GM19351 (cell line): ENCODE data around the gene TYW5.
A peak's percentile ranks its signal among the peaks of the same experiment; 100 is the strongest.

Experiments used
- ATAC-seq: cut with Tn5 transposase; IDR thresholded peaks from one replicate; pipeline ENCODE4 v1.9.1; 2021; ENCODE audit warnings: mild to moderate bottlenecking, moderate library complexity; ENCODE audit not compliant: unreplicated experiment

TYW5 gene

GRCh38 chr2:199955339-199956061, at the start of gene TYW5, which contains the start of gene MAIP1:
TYW5 (minus strand) TSS chr2:199955491; CDS start chr2:199955470, 21 bp downstream.
MAIP1 (plus strand) TSS chr2:199955582; CDS start chr2:199955799, 217 bp downstream.
- ATAC-seq, result peak; percentile 81

- ATAC-seq, result no peak
Measured at GRCh38 chr2:200003444-200003843, 48.2 kb upstream of the TYW5 start.

GRCh38 chr2:200000444-200001163, 45.3 kb upstream of the TYW5 start:
- no peak for ATAC-seq

- ATAC-seq, result no peak
Measured at GRCh38 chr2:199999166-199999565, 43.9 kb upstream of the TYW5 start.

- ATAC-seq, result no peak
Measured at GRCh38 chr2:199997296-199997695, 42.0 kb upstream of the TYW5 start.

- no peak for ATAC-seq
Measured at GRCh38 chr2:199994896-199995295, 39.6 kb upstream of the TYW5 start.

GRCh38 chr2:199994371-199994770, 39.1 kb upstream of the TYW5 start:
- no peak for ATAC-seq

- ATAC-seq, result no peak
Measured at GRCh38 chr2:199992296-199992695, 37.0 kb upstream of the TYW5 start.

GRCh38 chr2:199991691-199992090, 36.4 kb upstream of the TYW5 start:
- ATAC-seq, result no peak

GRCh38 chr2:199989822-199990221, 34.5 kb upstream of the TYW5 start:
- no peak for ATAC-seq

GRCh38 chr2:199988151-199988550, 32.9 kb upstream of the TYW5 start:
- ATAC-seq, result no peak

- ATAC-seq, result no peak
Measured at GRCh38 chr2:199987586-199987985, 32.3 kb upstream of the TYW5 start.

GRCh38 chr2:199985625-199986207, 30.4 kb upstream of the TYW5 start:
- peak; percentile 89 for ATAC-seq

GRCh38 chr2:199984755-199985154, 29.5 kb upstream of the TYW5 start:
- ATAC-seq, result no peak

GRCh38 chr2:199984159-199984558, 28.9 kb upstream of the TYW5 start:
- no peak for ATAC-seq

- no peak for ATAC-seq
Measured at GRCh38 chr2:199983534-199983933, 28.2 kb upstream of the TYW5 start.

GRCh38 chr2:199982126-199982843, 27.0 kb upstream of the TYW5 start:
- ATAC-seq, result no peak

GRCh38 chr2:199979832-199980628, 24.7 kb upstream of the TYW5 start:
- ATAC-seq, result peak; percentile 53

GRCh38 chr2:199979398-199979797, 24.1 kb upstream of the TYW5 start:
- no peak for ATAC-seq

GRCh38 chr2:199977984-199978415, 22.7 kb upstream of the TYW5 start:
- peak; percentile 52 for ATAC-seq
